ENCODE data around the gene ERAL1. TPM values are rescaled to one million over a fixed set of nuclear protein-coding genes. Genes with fewer than 3 reads are reported as not detected.

Gene ERAL1
- total and polyA plus RNA-seq, 2 of the 8 experiments (the other 6 are each of a cell fraction or from before 2014, with no cell fraction given), result 67.8 to 122 TPM

- TF ChIP-seq CTCF (IDR thresholded peaks at IDR 0.05; ENCODE audit: control extremely low read depth in 1 of 3, insufficient read depth in 1 of 3, low read depth in 1 of 3, low read length in 3 of 3), result peak in 2 of 3 experiments; percentile 14 to 33; a peak in 3 of 4 replicates
- no peak for TF ChIP-seq KDM5A (IDR thresholded peaks at IDR 0.05; ENCODE audit: low read length)
- TF ChIP-seq EP300 (IDR thresholded peaks at IDR 0.05; ENCODE audit: borderline replicate concordance in 1 of 2, low read depth in 2 of 2, low read length in 2 of 2), result no peak; a peak in 1 of 3 replicates
- no peak for TF ChIP-seq CBX5 (IDR thresholded peaks at IDR 0.05; ENCODE audit: low read depth, low read length)
- TF ChIP-seq TAF7 (optimal IDR thresholded peaks at IDR 0.05; ENCODE audit: borderline replicate concordance, low read depth, low read length), result peak; percentile 65
- no peak for TF ChIP-seq SIX5 (IDR thresholded peaks at IDR 0.05; ENCODE audit: low read depth, low read length)
- no peak for TF ChIP-seq SIRT6 (IDR thresholded peaks at IDR 0.05; ENCODE audit: low read length)
- TF ChIP-seq JUN (IDR thresholded peaks at IDR 0.05; ENCODE audit: low read depth, low read length), result no peak
- peak; percentile 56 to 75; a peak in 2 of 3 replicates for TF ChIP-seq POLR2A (IDR thresholded peaks at IDR 0.05; ENCODE audit: control extremely low read depth in 1 of 2, low read depth in 2 of 2, low read length in 2 of 2)
- TF ChIP-seq GTF2F1 (IDR thresholded peaks at IDR 0.05; ENCODE audit: borderline replicate concordance, low read depth, low read length), result no peak
- TF ChIP-seq MAX (IDR thresholded peaks at IDR 0.05), result peak; percentile 11; the same call in 1 of the 2 replicates
- TF ChIP-seq RAD21 (IDR thresholded peaks at IDR 0.05 in 1 of 2, conservative IDR thresholded peaks at IDR 0.05 in 1 of 2; ENCODE audit: low read depth in 2 of 2, low read length in 2 of 2), result no peak
- TF ChIP-seq TAF1 (IDR thresholded peaks at IDR 0.05; ENCODE audit: low read depth, low read length), result 0 out of 2 replicates have a peak, but pooled peaks have one; percentile 56
- no peak for TF ChIP-seq SUZ12 (IDR thresholded peaks at IDR 0.05; ENCODE audit: low read length)
- no peak for TF ChIP-seq ATF3 (IDR thresholded peaks at IDR 0.05; ENCODE audit: insufficient read depth, low read depth, low read length)
- no peak for TF ChIP-seq MAFK (IDR thresholded peaks at IDR 0.05; ENCODE audit: low read depth, low read length)
- TF ChIP-seq HDAC2 (IDR thresholded peaks at IDR 0.05; ENCODE audit: borderline replicate concordance in 1 of 2, low read depth in 2 of 2, low read length in 2 of 2), result peak in 1 of 2 experiments; percentile 85; a peak in 1 of 4 replicates
- TF ChIP-seq HDAC6 (IDR thresholded peaks at IDR 0.05; ENCODE audit: low read depth, low read length), result no peak
- TF ChIP-seq NANOG (IDR thresholded peaks at IDR 0.05; ENCODE audit: insufficient read depth, low read depth, low read length, poor library complexity, severe bottlenecking), result no peak
Observed at GRCh38 chr17:28896884-28897768, 42.3 kb downstream of the ERAL1 start, which contains the start of gene FLOT2 (continued).

Measured in H1 (cell line).